ENCODE results near the gene FBN1.

Gene FBN1

DNA sequence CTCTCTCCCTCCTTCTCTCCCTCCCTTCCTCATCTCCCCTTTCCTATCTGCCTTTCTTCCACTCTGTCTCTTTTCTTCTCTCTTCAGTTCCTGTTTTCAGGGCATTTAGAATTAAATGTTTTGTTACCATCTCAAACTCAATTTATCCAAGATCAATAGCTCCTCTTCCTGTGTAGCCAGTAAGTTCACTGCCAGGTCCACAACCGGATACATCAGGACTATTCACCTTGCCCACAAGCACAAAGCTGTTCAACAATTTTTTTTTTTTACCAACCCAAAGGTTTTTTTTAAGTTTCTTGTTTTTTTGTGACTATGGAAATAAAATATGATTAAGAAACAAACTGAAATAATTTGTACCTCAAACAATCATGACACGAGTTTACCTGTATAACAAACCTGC, 26.1 kb downstream of the FBN1 start (continued):
- TF ChIP-seq, protein P1, sequence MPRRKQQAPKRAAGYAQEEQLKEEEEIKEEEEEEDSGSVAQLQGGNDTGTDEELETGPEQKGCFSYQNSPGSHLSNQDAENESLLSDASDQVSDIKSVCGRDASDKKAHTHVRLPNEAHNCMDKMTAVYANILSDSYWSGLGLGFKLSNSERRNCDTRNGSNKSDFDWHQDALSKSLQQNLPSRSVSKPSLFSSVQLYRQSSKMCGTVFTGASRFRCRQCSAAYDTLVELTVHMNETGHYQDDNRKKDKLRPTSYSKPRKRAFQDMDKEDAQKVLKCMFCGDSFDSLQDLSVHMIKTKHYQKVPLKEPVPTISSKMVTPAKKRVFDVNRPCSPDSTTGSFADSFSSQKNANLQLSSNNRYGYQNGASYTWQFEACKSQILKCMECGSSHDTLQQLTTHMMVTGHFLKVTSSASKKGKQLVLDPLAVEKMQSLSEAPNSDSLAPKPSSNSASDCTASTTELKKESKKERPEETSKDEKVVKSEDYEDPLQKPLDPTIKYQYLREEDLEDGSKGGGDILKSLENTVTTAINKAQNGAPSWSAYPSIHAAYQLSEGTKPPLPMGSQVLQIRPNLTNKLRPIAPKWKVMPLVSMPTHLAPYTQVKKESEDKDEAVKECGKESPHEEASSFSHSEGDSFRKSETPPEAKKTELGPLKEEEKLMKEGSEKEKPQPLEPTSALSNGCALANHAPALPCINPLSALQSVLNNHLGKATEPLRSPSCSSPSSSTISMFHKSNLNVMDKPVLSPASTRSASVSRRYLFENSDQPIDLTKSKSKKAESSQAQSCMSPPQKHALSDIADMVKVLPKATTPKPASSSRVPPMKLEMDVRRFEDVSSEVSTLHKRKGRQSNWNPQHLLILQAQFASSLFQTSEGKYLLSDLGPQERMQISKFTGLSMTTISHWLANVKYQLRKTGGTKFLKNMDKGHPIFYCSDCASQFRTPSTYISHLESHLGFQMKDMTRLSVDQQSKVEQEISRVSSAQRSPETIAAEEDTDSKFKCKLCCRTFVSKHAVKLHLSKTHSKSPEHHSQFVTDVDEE (CRISPR knock-in tag; IDR thresholded peaks at IDR 0.05) = no peak

DNA sequence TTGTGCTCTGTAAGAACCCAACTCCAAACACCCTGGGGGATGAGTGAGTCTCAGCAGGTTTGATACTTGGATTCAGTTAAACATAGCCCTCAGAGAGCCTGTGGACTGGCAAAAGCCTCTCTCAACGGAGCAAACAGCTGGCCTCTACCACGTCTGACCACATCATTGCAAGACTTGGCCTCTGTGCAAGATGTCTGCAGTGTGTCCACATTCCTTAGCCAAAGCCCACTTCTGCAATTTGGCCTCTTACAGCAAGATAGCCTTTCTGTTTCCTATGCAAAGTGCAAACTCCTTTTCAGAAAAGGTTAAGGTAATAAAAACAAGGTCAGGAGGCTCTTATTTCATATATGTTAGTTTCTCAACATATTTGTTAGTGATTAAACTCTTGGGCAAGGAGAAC, 27.9 kb downstream of the FBN1 start:
- no peak for TF ChIP-seq ISL1 (CRISPR knock-in tag; IDR thresholded peaks at IDR 0.05)
- TF ChIP-seq, protein P2, sequence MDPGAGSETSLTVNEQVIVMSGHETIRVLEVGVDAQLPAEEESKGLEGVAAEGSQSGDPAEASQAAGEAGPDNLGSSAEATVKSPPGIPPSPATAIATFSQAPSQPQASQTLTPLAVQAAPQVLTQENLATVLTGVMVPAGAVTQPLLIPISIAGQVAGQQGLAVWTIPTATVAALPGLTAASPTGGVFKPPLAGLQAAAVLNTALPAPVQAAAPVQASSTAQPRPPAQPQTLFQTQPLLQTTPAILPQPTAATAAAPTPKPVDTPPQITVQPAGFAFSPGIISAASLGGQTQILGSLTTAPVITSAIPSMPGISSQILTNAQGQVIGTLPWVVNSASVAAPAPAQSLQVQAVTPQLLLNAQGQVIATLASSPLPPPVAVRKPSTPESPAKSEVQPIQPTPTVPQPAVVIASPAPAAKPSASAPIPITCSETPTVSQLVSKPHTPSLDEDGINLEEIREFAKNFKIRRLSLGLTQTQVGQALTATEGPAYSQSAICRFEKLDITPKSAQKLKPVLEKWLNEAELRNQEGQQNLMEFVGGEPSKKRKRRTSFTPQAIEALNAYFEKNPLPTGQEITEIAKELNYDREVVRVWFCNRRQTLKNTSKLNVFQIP (CRISPR knock-in tag; IDR thresholded peaks at IDR 0.05; ENCODE audit: borderline replicate concordance, low read depth) = no peak
- no peak for TF ChIP-seq ZNF565 (CRISPR knock-in tag; conservative IDR thresholded peaks at IDR 0.05; ENCODE audit: low read depth)
- TF ChIP-seq SNAI2 (CRISPR knock-in tag; IDR thresholded peaks at IDR 0.05) = no peak
- TF ChIP-seq CSDC2 (CRISPR knock-in tag; IDR thresholded peaks at IDR 0.05) = no peak
- TF ChIP-seq, protein P3, sequence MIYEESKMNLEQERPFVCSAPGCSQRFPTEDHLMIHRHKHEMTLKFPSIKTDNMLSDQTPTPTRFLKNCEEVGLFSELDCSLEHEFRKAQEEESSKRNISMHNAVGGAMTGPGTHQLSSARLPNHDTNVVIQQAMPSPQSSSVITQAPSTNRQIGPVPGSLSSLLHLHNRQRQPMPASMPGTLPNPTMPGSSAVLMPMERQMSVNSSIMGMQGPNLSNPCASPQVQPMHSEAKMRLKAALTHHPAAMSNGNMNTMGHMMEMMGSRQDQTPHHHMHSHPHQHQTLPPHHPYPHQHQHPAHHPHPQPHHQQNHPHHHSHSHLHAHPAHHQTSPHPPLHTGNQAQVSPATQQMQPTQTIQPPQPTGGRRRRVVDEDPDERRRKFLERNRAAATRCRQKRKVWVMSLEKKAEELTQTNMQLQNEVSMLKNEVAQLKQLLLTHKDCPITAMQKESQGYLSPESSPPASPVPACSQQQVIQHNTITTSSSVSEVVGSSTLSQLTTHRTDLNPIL (CRISPR knock-in tag; IDR thresholded peaks at IDR 0.05; ENCODE audit: low read depth) = no peak
- TF ChIP-seq GLIS3 (CRISPR knock-in tag; IDR thresholded peaks at IDR 0.05) = no peak
- TF ChIP-seq ZFP30 (CRISPR knock-in tag; IDR thresholded peaks at IDR 0.05) = no peak
- TF ChIP-seq OSR1 (CRISPR knock-in tag; IDR thresholded peaks at IDR 0.05) = no peak
- ATAC-seq = peak; percentile 66; the same call in 2 of the 3 replicates

DNA sequence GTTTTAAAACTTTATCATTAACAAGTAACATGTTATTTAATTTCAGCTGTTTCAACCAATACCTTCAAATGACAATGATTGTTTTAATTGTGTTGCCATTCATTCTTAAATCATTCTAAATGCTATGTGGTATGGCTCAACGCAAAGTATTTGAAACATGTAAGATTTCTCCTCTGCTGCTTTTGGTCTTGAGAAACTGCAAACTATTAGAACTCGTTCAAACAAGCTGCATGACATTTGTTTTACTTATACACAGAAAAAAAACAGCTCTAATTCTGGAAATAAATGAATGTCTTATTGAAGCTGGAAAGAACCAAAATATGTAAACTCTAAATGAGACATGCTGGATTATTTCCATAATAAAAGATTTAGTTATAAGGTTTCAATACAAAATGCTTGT, 29.3 kb downstream of the FBN1 start:
- TF ChIP-seq PPARA (CRISPR knock-in tag; IDR thresholded peaks at IDR 0.05; ENCODE audit: borderline replicate concordance) = no peak
- no peak for ATAC-seq

DNA sequence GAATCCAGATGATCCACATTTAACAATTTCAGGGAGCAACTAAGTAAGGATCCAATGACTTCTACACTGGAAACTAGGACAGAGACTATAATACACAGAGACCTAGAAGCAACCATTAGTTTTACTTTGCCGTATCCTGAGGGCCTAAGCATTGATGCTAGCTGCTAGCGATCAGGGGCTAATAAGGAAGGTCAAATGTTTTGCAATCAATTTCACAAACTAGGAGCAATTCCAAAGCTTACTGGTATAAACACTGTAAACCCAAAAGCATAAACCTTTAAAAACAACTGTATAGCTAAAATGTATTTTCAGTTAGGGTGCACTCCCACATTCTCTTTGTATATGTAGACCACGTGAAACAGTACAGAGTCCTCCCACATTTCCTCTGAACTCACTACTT, 31.5 kb downstream of the FBN1 start:
- TF ChIP-seq RARB (CRISPR knock-in tag; IDR thresholded peaks at IDR 0.05) (no peak), PPARA (CRISPR knock-in tag; IDR thresholded peaks at IDR 0.05; ENCODE audit: borderline replicate concordance) (no peak), ISL1 (CRISPR knock-in tag; IDR thresholded peaks at IDR 0.05) (no peak), ESRRG (CRISPR knock-in tag; IDR thresholded peaks at IDR 0.05) (no peak), ZFP30 (CRISPR knock-in tag; IDR thresholded peaks at IDR 0.05) (no peak), ZFP3 (CRISPR knock-in tag; IDR thresholded peaks at IDR 0.05) (no peak), ARNTL (CRISPR knock-in tag; IDR thresholded peaks at IDR 0.05; ENCODE audit: borderline replicate concordance, low read depth) (no peak), BACH2 (CRISPR knock-in tag; IDR thresholded peaks at IDR 0.05; ENCODE audit: borderline replicate concordance) (no peak), ZNF565 (CRISPR knock-in tag; conservative IDR thresholded peaks at IDR 0.05; ENCODE audit: low read depth) (no peak), TCF4 (CRISPR knock-in tag; IDR thresholded peaks at IDR 0.05; ENCODE audit: borderline replicate concordance) (no peak), ZC3H10 (CRISPR knock-in tag; IDR thresholded peaks at IDR 0.05) (no peak), ZNF8 (CRISPR knock-in tag; IDR thresholded peaks at IDR 0.05) (no peak), GLIS3 (CRISPR knock-in tag; IDR thresholded peaks at IDR 0.05) (no peak)
- TF ChIP-seq, protein P1 (CRISPR knock-in tag; IDR thresholded peaks at IDR 0.05) = no peak
- TF ChIP-seq, protein P2 (CRISPR knock-in tag; IDR thresholded peaks at IDR 0.05; ENCODE audit: borderline replicate concordance, low read depth) = no peak
- TF ChIP-seq, protein P4, sequence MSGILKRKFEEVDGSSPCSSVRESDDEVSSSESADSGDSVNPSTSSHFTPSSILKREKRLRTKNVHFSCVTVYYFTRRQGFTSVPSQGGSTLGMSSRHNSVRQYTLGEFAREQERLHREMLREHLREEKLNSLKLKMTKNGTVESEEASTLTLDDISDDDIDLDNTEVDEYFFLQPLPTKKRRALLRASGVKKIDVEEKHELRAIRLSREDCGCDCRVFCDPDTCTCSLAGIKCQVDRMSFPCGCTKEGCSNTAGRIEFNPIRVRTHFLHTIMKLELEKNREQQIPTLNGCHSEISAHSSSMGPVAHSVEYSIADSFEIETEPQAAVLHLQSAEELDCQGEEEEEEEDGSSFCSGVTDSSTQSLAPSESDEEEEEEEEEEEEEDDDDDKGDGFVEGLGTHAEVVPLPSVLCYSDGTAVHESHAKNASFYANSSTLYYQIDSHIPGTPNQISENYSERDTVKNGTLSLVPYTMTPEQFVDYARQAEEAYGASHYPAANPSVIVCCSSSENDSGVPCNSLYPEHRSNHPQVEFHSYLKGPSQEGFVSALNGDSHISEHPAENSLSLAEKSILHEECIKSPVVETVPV (CRISPR knock-in tag; IDR thresholded peaks at IDR 0.05) = no peak
- TF ChIP-seq, protein P3 (CRISPR knock-in tag; IDR thresholded peaks at IDR 0.05; ENCODE audit: low read depth) = no peak
- ATAC-seq = no peak
